ENCODE results near the gene DTYMK. TPM values are rescaled to one million over a fixed set of nuclear protein-coding genes. Genes with fewer than 3 reads are reported as not detected.

DTYMK gene
- polyA plus RNA-seq, 1 of the 3 experiments (the other 2 are of a cell fraction): 51.1 TPM

- ChIA-PET POLR2A (interaction anchor here (1.5 kb wide), 1 partner anchor 31 kb away, joined by 3 read pairs; no protein-coding TSS in a partner anchor), CTCF (interaction anchor here (1.3 kb wide), 1 partner anchor 208 kb away, joined by 5 read pairs; no protein-coding TSS in a partner anchor)
- H3K4me3 ChIP-seq (ENCODE audit: low read depth in 2 of 2, low read length in 1 of 2): no peak overlapping the region
- H3K4me2 ChIP-seq: no peak overlapping the region
- TF ChIP-seq USF1 (IDR thresholded peaks at IDR 0.05; ENCODE audit: borderline replicate concordance, low read depth): no peak
- TF ChIP-seq SIN3A (IDR thresholded peaks at IDR 0.05; ENCODE audit: borderline replicate concordance, low read depth, low read length): no peak
- TF ChIP-seq FOSL2 (IDR thresholded peaks at IDR 0.05; ENCODE audit: borderline replicate concordance, low read depth): no peak
- H3K36me3 ChIP-seq (replicated peaks in 1 of 2; ENCODE audit: control insufficient read depth in 1 of 2, insufficient read depth in 2 of 2, low read length in 1 of 2): peaks cover 9 to 51% of the 10 kb centered on the region in 2 experiments
- DNase-seq: no peak
- WGBS (ENCODE audit: low lambda C conversion rate): 90% methylated on average over 18 of the region's 31 CpGs
- no peaks in the 10 kb centered on the region for H3K79me2 ChIP-seq (ENCODE audit: insufficient read depth)
- H3K9me2 ChIP-seq: no peaks in the 10 kb centered on the region
- H3K9me3 ChIP-seq: no peaks in the 10 kb centered on the region
- H3K27me3 ChIP-seq (ENCODE audit: insufficient read depth): no peaks in the 10 kb centered on the region
- peaks cover 6 to 16% of the 10 kb centered on the region in 2 experiments; a peak in 2 of 4 replicates for H3K4me1 ChIP-seq (ENCODE audit: control insufficient read depth in 1 of 2, insufficient read depth in 2 of 2, low read depth in 1 of 2, low read length in 1 of 2)
- no peak overlapping the region for H2AFZ ChIP-seq (ENCODE audit: low read depth)
- H4K20me1 ChIP-seq (ENCODE audit: insufficient read depth): peaks cover 7% of the 10 kb centered on the region
- no peak overlapping the region for H3K9ac ChIP-seq
- H3K27ac ChIP-seq (ENCODE audit: low read depth in 2 of 2, low read length in 1 of 2): no peak overlapping the region
- peaks cover 9% of the 10 kb centered on the region for H3F3A ChIP-seq (replicated peaks; ENCODE audit: insufficient read depth)
Measured at GRCh38 chr2:241670333-241671110, 16.1 kb downstream of the DTYMK start.

- CTCF ChIA-PET: interaction anchor here (0.7 kb wide), 1 partner anchor 9 kb away, joined by 5 read pairs; no protein-coding TSS in a partner anchor
- Histone ChIP-seq H3K36me3 (replicated peaks in 1 of 2; ENCODE audit: control insufficient read depth in 1 of 2, insufficient read depth in 2 of 2, low read length in 1 of 2) (peaks cover 9 to 46% of the 10 kb centered on the region in 2 experiments), H3K27ac (ENCODE audit: low read depth in 2 of 2, low read length in 1 of 2) (no peak overlapping the region), H3K9me2 (no peaks in the 10 kb centered on the region), H3K27me3 (ENCODE audit: insufficient read depth) (no peaks in the 10 kb centered on the region), H3K4me1 (ENCODE audit: control insufficient read depth in 1 of 2, insufficient read depth in 2 of 2, low read depth in 1 of 2, low read length in 1 of 2) (peaks cover 10 to 21% of the 10 kb centered on the region in 2 experiments; a peak in 2 of 4 replicates), H2AFZ (ENCODE audit: low read depth) (no peak overlapping the region), H3K79me2 (ENCODE audit: insufficient read depth) (no peaks in the 10 kb centered on the region), H3K9me3 (no peaks in the 10 kb centered on the region), H3K4me3 (ENCODE audit: low read depth in 2 of 2, low read length in 1 of 2) (no peak overlapping the region), H4K20me1 (ENCODE audit: insufficient read depth) (peaks cover 7% of the 10 kb centered on the region), H3K9ac (no peak overlapping the region), H3K4me2 (no peak overlapping the region), H3F3A (replicated peaks; ENCODE audit: insufficient read depth) (peaks cover 19% of the 10 kb centered on the region)
- TF ChIP-seq FOXM1 (IDR thresholded peaks at IDR 0.05; ENCODE audit: low read depth): no peak
- no peak for TF ChIP-seq JUND (IDR thresholded peaks at IDR 0.05)
- TF ChIP-seq EP300 (IDR thresholded peaks at IDR 0.05; ENCODE audit: borderline replicate concordance in 1 of 2, low read depth in 1 of 2, low read length in 1 of 2): no peak
- no peak for TF ChIP-seq USF1 (IDR thresholded peaks at IDR 0.05; ENCODE audit: borderline replicate concordance, low read depth)
- no peak for TF ChIP-seq IRF3 (IDR thresholded peaks at IDR 0.05; ENCODE audit: low read depth, low read length)
- TF ChIP-seq RXRA (IDR thresholded peaks at IDR 0.05; ENCODE audit: borderline replicate concordance, low read depth): no peak
- 90% methylated on average over 12 of the region's 12 CpGs for WGBS (ENCODE audit: low lambda C conversion rate)
- no peak for DNase-seq
- POLR2A ChIA-PET: no interaction called here
Measured at GRCh38 chr2:241668839-241669238, 17.8 kb downstream of the DTYMK start.
